Stimulated activated effector memory CD8-positive, alpha-beta T cell treated with anti-CD3 and anti-CD28 coated beads, Interleukin-12 subunit alpha, Interleukin-12 subunit beta, amount 100 ng/mL, for 72 hours (primary cell): ENCODE measurements around the gene SLC51A.
"Not testable (repeated sequence)": the region's sequence is repeated elsewhere in the genome, so short reads cannot be mapped to it uniquely, and the experiment has no call there.

Source experiments
- ATAC-seq: fragments of 150-1000 bp; cut with Tn5 transposase; 2 replicates; pipeline ENCODE4 v1.10.0; 2021
- DNase-seq, 2 donors: peaks; one replicate each; pipeline ENCODE4 v3.0.0; 2021 to 2022; ENCODE audit warnings: low spot score in 2 of 2
- H3K27ac Mint-ChIP-seq: one replicate; pipeline ENCODE4 v1.8.0; 2022; ENCODE audit warnings: mild to moderate bottlenecking, mixed read lengths
- H3K36me3 Mint-ChIP-seq: one replicate; pipeline ENCODE4 v1.8.0; 2022; ENCODE audit warnings: mild to moderate bottlenecking, mixed read lengths
- H3K4me1 Mint-ChIP-seq: one replicate; pipeline ENCODE4 v1.8.0; 2022; ENCODE audit warnings: mixed read lengths
- H3K4me3 Mint-ChIP-seq: one replicate; pipeline ENCODE4 v1.8.0; 2022; ENCODE audit warnings: mild to moderate bottlenecking, mixed read lengths
- H3K9me3 Mint-ChIP-seq: one replicate; pipeline ENCODE4 v1.8.0; 2022; ENCODE audit warnings: mixed read lengths

SLC51A gene

GRCh38 chr3:196216089-196216564 lies at the start of gene SLC51A:
Gene SLC51A, plus strand, starts transcription at chr3:196216534. Its CDS starts 179 bp downstream, at chr3:196216713.
- Mint-ChIP-seq H3K36me3 (no peaks in the 10 kb centered on the region), H3K4me1 (peaks cover 22% of the 10 kb centered on the region), H3K27ac (peak within 1 kb of the TSS; percentile 36), H3K4me3 (peak within 1 kb of the TSS; percentile 0), H3K9me3 (no peaks in the 10 kb centered on the region)
- DNase-seq: no peak
- ATAC-seq: no peak

- Mint-ChIP-seq H3K4me1 (peaks cover 5% of the 10 kb centered on the region), H3K4me3 (no peak overlapping the region), H3K9me3 (no peaks in the 10 kb centered on the region), H3K36me3 (peaks cover 8% of the 10 kb centered on the region), H3K27ac (peak overlapping the region; percentile 54)
- DNase-seq (no peak), ATAC-seq (peak; percentile 95)
Measured at GRCh38 chr3:196166741-196167140, 49.6 kb upstream of the SLC51A start.

- Mint-ChIP-seq H3K27ac (no peak overlapping the region), H3K4me3 (no peak overlapping the region), H3K36me3 (peaks cover 8% of the 10 kb centered on the region), H3K4me1 (no peaks in the 10 kb centered on the region), H3K9me3 (no peaks in the 10 kb centered on the region)
- ATAC-seq (no peak), DNase-seq (no peak)
Measured at GRCh38 chr3:196168808-196169391, 47.4 kb upstream of the SLC51A start.

- DNase-seq (no peak), ATAC-seq (no peak)
- no peaks in the 10 kb centered on the region for H3K9me3 Mint-ChIP-seq
- peaks cover 8% of the 10 kb centered on the region for H3K36me3 Mint-ChIP-seq
- no peak overlapping the region for H3K4me3 Mint-ChIP-seq
- H3K4me1 Mint-ChIP-seq: no peaks in the 10 kb centered on the region
- no peak overlapping the region for H3K27ac Mint-ChIP-seq
Measured at GRCh38 chr3:196169836-196170240, 46.5 kb upstream of the SLC51A start.

- H3K4me1 Mint-ChIP-seq, H3K27ac Mint-ChIP-seq, DNase-seq, H3K36me3 Mint-ChIP-seq, ATAC-seq, H3K4me3 Mint-ChIP-seq, H3K9me3 Mint-ChIP-seq: not testable (repeated sequence)
Measured at GRCh38 chr3:196170296-196170695, 46.0 kb upstream of the SLC51A start.

GRCh38 chr3:196174652-196175051 lies 41.7 kb upstream of the SLC51A start:
- DNase-seq (no peak), ATAC-seq (no peak)
- Mint-ChIP-seq H3K4me3 (no peak overlapping the region), H3K36me3 (peaks cover 1% of the 10 kb centered on the region), H3K9me3 (no peaks in the 10 kb centered on the region), H3K4me1 (peaks cover 10% of the 10 kb centered on the region), H3K27ac (no peak overlapping the region)

GRCh38 chr3:196175116-196175625 lies 41.2 kb upstream of the SLC51A start:
- Mint-ChIP-seq H3K4me1 (peaks cover 15% of the 10 kb centered on the region), H3K9me3 (no peaks in the 10 kb centered on the region), H3K4me3 (no peak overlapping the region), H3K36me3 (peaks cover 5% of the 10 kb centered on the region), H3K27ac (no peak overlapping the region)
- DNase-seq (no peak), ATAC-seq (no peak)

GRCh38 chr3:196175722-196176121 lies 40.6 kb upstream of the SLC51A start:
- Mint-ChIP-seq H3K4me3 (no peak overlapping the region), H3K4me1 (peaks cover 18% of the 10 kb centered on the region), H3K9me3 (no peaks in the 10 kb centered on the region), H3K36me3 (peaks cover 5% of the 10 kb centered on the region), H3K27ac (no peak overlapping the region)
- DNase-seq (no peak), ATAC-seq (no peak)

- Mint-ChIP-seq H3K9me3 (no peaks in the 10 kb centered on the region), H3K27ac (no peak overlapping the region), H3K4me1 (peaks cover 27% of the 10 kb centered on the region), H3K36me3 (peaks cover 14% of the 10 kb centered on the region), H3K4me3 (no peak overlapping the region)
- DNase-seq: no peak
- ATAC-seq: no peak
Measured at GRCh38 chr3:196177567-196177966, 38.8 kb upstream of the SLC51A start.

- Mint-ChIP-seq H3K4me3 (no peak overlapping the region), H3K4me1 (peaks cover 28% of the 10 kb centered on the region), H3K36me3 (peaks cover 17% of the 10 kb centered on the region), H3K9me3 (no peaks in the 10 kb centered on the region), H3K27ac (no peak overlapping the region)
- DNase-seq: no peak
- ATAC-seq: no peak
Measured at GRCh38 chr3:196177967-196178366, 38.4 kb upstream of the SLC51A start.

GRCh38 chr3:196178993-196179379 lies 37.3 kb upstream of the SLC51A start:
- DNase-seq (no peak), ATAC-seq (no peak)
- Mint-ChIP-seq H3K9me3 (no peaks in the 10 kb centered on the region), H3K36me3 (peaks cover 27% of the 10 kb centered on the region), H3K27ac (peak overlapping the region; percentile 96), H3K4me3 (peak overlapping the region; percentile 73), H3K4me1 (peaks cover 39% of the 10 kb centered on the region)

GRCh38 chr3:196179380-196180308 lies 36.7 kb upstream of the SLC51A start:
- DNase-seq (peak; percentile 73 to 94), ATAC-seq (peak; percentile 83)
- Mint-ChIP-seq H3K9me3 (no peaks in the 10 kb centered on the region), H3K36me3 (peaks cover 28% of the 10 kb centered on the region), H3K4me3 (peak overlapping the region; percentile 73), H3K4me1 (peaks cover 40% of the 10 kb centered on the region), H3K27ac (peak overlapping the region; percentile 96)

GRCh38 chr3:196180346-196180745 lies 36.0 kb upstream of the SLC51A start:
- Mint-ChIP-seq H3K4me1 (peaks cover 40% of the 10 kb centered on the region), H3K36me3 (peaks cover 28% of the 10 kb centered on the region), H3K27ac (peak overlapping the region; percentile 96), H3K9me3 (no peaks in the 10 kb centered on the region), H3K4me3 (peak overlapping the region; percentile 73)
- no peak for ATAC-seq
- no peak for DNase-seq

- Mint-ChIP-seq H3K36me3 (peaks cover 28% of the 10 kb centered on the region), H3K9me3 (no peaks in the 10 kb centered on the region), H3K4me3 (peak overlapping the region; percentile 73), H3K4me1 (peaks cover 40% of the 10 kb centered on the region), H3K27ac (peak overlapping the region; percentile 96)
- DNase-seq: no peak
- no peak for ATAC-seq
Measured at GRCh38 chr3:196181127-196181546, 35.2 kb upstream of the SLC51A start.

- H3K9me3 Mint-ChIP-seq, ATAC-seq, DNase-seq: not testable (repeated sequence)
- Mint-ChIP-seq H3K4me1 (peaks cover 46% of the 10 kb centered on the region), H3K27ac (peak overlapping the region; percentile 96), H3K36me3 (peaks cover 28% of the 10 kb centered on the region), H3K4me3 (peak overlapping the region; percentile 73)
Measured at GRCh38 chr3:196184169-196184432, 32.2 kb upstream of the SLC51A start.

GRCh38 chr3:196184881-196185280 lies 31.5 kb upstream of the SLC51A start:
- ATAC-seq (no peak), DNase-seq (no peak)
- peaks cover 24% of the 10 kb centered on the region for H3K36me3 Mint-ChIP-seq
- peaks cover 38% of the 10 kb centered on the region for H3K4me1 Mint-ChIP-seq
- H3K4me3 Mint-ChIP-seq: no peak overlapping the region
- H3K9me3 Mint-ChIP-seq: no peaks in the 10 kb centered on the region
- no peak overlapping the region for H3K27ac Mint-ChIP-seq
